RWPE1 (cell line): ENCODE data around the gene DUSP6.

ENCODE experiments used
- CTCF ChIA-PET: fragments of 350-600 bp; sonication (Branson Sonifier 250); formaldehyde crosslinking; extraction: SDS; loops from one replicate; lab custom pipeline; 2021; lab: Yijun Ruan, JAX
- POLR2A ChIA-PET: fragments of 400-600 bp; formaldehyde crosslinking; extraction: SDS; loops from one replicate; lab custom pipeline; 2020; ENCODE audit warnings: antibody characterized with exemption; ENCODE audit not compliant: low non-redundant PET; lab: Yijun Ruan, JAX
- DNase-seq: peaks from one replicate; pipeline ENCODE4 v3.0.0; 2012; ENCODE audit warnings: low spot score
- H3K27ac ChIP-seq: fragments of 450-650 bp; 2 replicates; pipeline ENCODE4 v1.5.1; 2017
- TF ChIP-seq, protein P1 (sequence below): fragments of 450-650 bp; conservative IDR thresholded peaks from 2 replicates; pipeline ENCODE4 v1.5.1; 2017; ENCODE audit warnings: low read depth, mild to moderate bottlenecking

DUSP6 gene

DNA sequence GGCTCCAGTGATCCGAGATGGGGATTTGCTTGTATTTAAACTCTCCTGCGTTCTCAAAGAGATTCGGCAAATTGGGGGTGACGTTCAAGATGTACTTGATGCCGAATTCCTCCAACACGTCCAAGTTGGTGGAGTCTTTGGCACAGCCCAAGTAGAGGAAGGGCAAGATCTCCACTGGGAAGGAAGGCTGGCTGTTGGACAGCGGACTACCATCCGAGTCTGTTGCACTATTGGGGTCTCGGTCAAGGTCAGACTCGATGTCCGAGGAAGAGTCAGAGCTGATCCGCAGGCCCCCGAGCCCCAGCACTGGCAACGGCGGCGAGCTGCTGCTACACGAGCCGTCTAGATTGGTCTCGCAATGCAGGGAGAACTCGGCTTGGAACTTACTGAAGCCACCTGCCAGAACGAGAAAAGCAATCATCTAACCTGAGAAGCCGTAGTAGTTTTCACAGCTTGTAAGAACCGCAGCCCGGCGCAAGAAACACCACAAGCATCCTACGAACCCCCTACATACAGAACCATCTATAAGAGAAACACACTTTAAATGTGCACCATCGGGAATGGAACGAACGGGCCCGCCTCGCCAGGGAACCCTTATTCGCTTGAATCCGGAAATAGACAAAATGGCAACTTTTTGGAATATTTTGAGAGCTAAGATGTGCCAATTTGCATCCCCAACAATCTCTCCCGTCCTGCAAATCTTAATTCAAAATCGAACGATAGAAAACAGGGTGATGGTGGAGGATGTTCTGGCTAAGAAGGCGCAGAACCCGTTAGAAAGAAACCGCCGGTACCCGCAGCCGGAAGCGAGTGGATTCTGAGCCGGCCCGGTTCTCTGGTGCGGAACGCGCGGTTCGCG is 1.4 kb downstream of the DUSP6 start:
- CTCF ChIA-PET = interaction anchor here (0.7 to 1.8 kb wide), 3 partner anchors 170 to 1167 kb away, joined by 3 to 5 read pairs (median 4); no protein-coding TSS in a partner anchor
- POLR2A ChIA-PET = interaction anchor here (2.7 kb wide), 1 partner anchor 126 kb away, joined by 9 read pairs; no protein-coding TSS in a partner anchor
- TF ChIP-seq, protein P1, sequence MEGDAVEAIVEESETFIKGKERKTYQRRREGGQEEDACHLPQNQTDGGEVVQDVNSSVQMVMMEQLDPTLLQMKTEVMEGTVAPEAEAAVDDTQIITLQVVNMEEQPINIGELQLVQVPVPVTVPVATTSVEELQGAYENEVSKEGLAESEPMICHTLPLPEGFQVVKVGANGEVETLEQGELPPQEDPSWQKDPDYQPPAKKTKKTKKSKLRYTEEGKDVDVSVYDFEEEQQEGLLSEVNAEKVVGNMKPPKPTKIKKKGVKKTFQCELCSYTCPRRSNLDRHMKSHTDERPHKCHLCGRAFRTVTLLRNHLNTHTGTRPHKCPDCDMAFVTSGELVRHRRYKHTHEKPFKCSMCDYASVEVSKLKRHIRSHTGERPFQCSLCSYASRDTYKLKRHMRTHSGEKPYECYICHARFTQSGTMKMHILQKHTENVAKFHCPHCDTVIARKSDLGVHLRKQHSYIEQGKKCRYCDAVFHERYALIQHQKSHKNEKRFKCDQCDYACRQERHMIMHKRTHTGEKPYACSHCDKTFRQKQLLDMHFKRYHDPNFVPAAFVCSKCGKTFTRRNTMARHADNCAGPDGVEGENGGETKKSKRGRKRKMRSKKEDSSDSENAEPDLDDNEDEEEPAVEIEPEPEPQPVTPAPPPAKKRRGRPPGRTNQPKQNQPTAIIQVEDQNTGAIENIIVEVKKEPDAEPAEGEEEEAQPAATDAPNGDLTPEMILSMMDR = no peak
- H3K27ac ChIP-seq = peak overlapping the region; percentile 100
- no peak for DNase-seq

DNA sequence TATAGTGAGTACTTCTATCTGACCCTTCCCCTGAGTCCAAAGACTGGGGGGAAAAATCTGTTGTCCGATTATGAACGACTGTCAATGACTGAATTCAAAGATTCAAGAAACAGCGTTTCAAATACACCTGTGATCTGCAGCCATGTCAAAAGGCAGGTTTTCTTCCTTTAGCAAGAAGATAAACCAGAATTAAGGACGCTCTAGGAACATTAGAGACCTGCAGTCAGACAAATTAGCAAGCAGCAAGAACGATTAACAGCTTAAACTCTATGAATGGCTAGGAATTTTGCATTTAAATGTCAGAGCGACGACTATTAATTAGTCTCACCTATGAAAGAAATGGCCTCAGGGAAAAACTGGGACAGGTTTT is 2.1 kb downstream of the DUSP6 start:
- peak overlapping the region; percentile 100 for H3K27ac ChIP-seq
- ChIA-PET CTCF (interaction anchor here (0.7 to 1.8 kb wide), 3 partner anchors 169 to 1166 kb away, joined by 3 to 5 read pairs (median 4); no protein-coding TSS in a partner anchor), POLR2A (interaction anchor here (2.7 kb wide), 1 partner anchor 125 kb away, joined by 9 read pairs; no protein-coding TSS in a partner anchor)
- TF ChIP-seq, protein P1 = no peak
- no peak for DNase-seq

DNA sequence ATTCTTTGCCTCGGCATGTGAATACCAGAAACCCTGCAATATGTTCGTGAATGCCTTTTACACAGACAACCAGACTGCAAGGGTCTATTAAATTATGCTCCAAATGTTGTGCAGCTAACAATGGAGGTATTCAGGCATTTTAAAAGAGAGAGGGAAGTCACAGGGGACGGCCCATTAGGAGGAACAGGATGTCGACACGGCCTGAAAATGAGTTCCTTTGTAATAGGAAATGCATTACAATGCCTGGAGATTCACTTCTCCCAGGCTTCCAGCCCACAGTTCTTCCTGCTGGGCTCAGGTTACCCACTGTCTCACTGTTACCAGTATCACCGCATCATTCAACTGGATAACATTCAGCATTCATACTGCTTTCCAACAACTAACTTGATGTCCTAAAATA is 2.5 kb downstream of the DUSP6 start:
- POLR2A ChIA-PET = no interaction called here
- CTCF ChIA-PET = interaction anchor here (0.7 kb wide), 1 partner anchor 1166 kb away, joined by 4 read pairs; no protein-coding TSS in a partner anchor
- DNase-seq = no peak
- no peak overlapping the region for H3K27ac ChIP-seq
- TF ChIP-seq, protein P1 = no peak

DNA sequence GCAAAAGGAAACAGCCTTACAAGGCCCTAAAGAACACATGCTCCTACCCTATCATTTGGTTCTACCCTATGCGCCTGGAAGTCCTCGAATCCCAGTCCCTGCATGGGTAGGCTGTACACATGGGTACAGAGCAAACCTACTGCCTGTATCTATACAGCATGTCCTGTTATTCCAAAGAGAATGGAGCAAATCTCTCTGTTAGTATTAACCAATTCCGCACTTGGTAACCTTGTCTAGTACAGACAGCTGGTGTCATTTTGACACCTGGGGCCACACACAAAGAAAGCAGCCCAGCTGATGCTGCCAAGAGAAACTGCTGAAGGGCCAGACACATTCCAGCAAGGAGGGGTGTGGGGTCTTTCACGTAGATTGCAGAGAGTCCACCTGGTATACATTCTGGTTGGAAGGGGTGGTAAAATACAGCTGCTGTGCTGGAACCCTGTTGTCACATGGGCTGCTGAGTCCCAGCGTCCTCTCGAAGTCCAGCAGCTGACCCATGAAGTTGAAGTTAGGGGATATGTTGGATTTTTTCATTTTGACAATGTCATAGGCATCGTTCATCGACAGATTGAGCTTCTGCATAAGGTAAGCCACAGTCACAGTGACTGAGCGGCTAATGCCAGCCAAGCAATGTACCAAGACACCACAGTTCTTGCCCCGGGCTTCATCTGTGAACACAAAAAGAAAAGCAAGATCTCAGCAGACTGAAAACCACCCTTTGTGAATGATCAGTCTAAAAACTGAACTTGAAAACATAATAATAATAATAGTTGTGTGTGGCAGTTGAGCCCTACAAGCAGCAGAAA is 3.2 kb downstream of the DUSP6 start:
- ChIA-PET CTCF (no interaction called here), POLR2A (interaction anchor here (0.7 kb wide), 1 partner anchor 192 kb away, joined by 3 read pairs; no protein-coding TSS in a partner anchor)
- DNase-seq = no peak
- H3K27ac ChIP-seq = peak overlapping the region; percentile 75
- TF ChIP-seq, protein P1 = no peak

DNA sequence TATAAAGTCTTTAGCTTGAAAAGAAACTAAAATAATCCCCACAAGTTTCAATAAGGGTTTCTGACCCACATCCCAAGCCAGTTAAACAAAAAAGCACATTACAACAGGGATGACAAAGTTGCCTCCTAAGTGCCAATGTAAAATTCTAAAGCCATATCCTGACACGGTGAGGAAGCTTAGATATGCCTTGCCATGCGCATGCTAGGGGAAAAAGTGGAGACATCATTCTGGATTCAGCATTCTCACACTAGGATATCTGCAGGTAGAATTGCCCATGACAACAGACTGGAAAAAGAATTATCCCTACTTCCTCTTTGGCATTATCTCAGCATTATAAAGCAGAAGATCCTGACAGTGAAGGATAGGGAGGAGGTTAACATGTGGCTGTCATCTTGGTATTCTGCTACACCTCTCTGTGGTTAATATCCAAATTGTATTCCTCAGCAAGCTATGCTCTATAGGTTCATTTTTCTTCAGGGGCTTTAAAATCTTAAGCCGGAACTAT is 4.9 kb downstream of the DUSP6 start:
- ChIA-PET CTCF (interaction anchor here (0.6 to 0.7 kb wide), 2 partner anchors 180 to 321 kb away, joined by 3 read pairs; no protein-coding TSS in a partner anchor), POLR2A (interaction anchor here (0.6 kb wide), 1 partner anchor 26 kb away, joined by 3 read pairs; no protein-coding TSS in a partner anchor)
- DNase-seq = no peak
- H3K27ac ChIP-seq = no peak overlapping the region
- TF ChIP-seq, protein P1 = no peak
